ENCODE measurements around the gene C17orf107. TPM values are rescaled to one million over a fixed set of nuclear protein-coding genes. Genes with fewer than 3 reads are reported as not detected.
A peak's percentile ranks its signal among the peaks of the same experiment; 100 is the strongest.

C17orf107 gene
- total and polyA plus RNA-seq, 2 of the 13 experiments (the other 11 are each of a cell fraction or from before 2014, with no cell fraction given), result 0.20 to 0.59 TPM

GRCh38 chr17:4949321-4950074, 50.2 kb downstream of the C17orf107 start (continued):
- TF ChIP-seq E2F2 (CRISPR knock-in tag; IDR thresholded peaks at IDR 0.05; ENCODE audit: borderline replicate concordance) (peak; percentile 58; the same call in 1 of the 2 replicates), ZNF589 (CRISPR knock-in tag; conservative IDR thresholded peaks at IDR 0.05) (peak; percentile 87), TFDP1 (CRISPR knock-in tag; IDR thresholded peaks at IDR 0.05; ENCODE audit: borderline replicate concordance) (peak; percentile 88), ZNF768 (CRISPR knock-in tag; IDR thresholded peaks at IDR 0.05) (peak; percentile 42; the same call in 1 of the 2 replicates), RXRA (CRISPR knock-in tag; IDR thresholded peaks at IDR 0.05) (peak; percentile 80), HNRNPL (IDR thresholded peaks at IDR 0.05; ENCODE audit: low read depth, low read length) (0 out of 2 replicates have a peak, but pooled peaks have one; percentile 48), YEATS2 (CRISPR knock-in tag; IDR thresholded peaks at IDR 0.05; ENCODE audit: borderline replicate concordance) (no peak), TCF12 (IDR thresholded peaks at IDR 0.05) (no peak), TCF12 (CRISPR knock-in tag; IDR thresholded peaks at IDR 0.05) (peak; percentile 75; the same call in 1 of the 2 replicates), ZXDC (CRISPR knock-in tag; IDR thresholded peaks at IDR 0.05) (no peak), ZNF563 (CRISPR knock-in tag; IDR thresholded peaks at IDR 0.05) (peak; percentile 89), CHD4 (IDR thresholded peaks at IDR 0.05; ENCODE audit: borderline replicate concordance, low read length) (no peak), HNF1A (IDR thresholded peaks at IDR 0.05; ENCODE audit: low read depth) (no peak), HNF1A (CRISPR knock-in tag; IDR thresholded peaks at IDR 0.05; ENCODE audit: borderline replicate concordance) (peak; percentile 37; the same call in 1 of the 2 replicates), SKIL (CRISPR knock-in tag; IDR thresholded peaks at IDR 0.05; ENCODE audit: borderline replicate concordance) (peak; percentile 90), MTF1 (CRISPR knock-in tag; IDR thresholded peaks at IDR 0.05) (no peak), ZNF383 (CRISPR knock-in tag; IDR thresholded peaks at IDR 0.05; ENCODE audit: borderline replicate concordance) (no peak)

Measured in HepG2 (cell line).